ENCODE data around the gene METTL24. TPM values are rescaled to one million over a fixed set of nuclear protein-coding genes. Genes with fewer than 3 reads are reported as not detected.

METTL24 gene
- total RNA-seq, 1 donor from 2014 or later = 1.5 TPM

DNA sequence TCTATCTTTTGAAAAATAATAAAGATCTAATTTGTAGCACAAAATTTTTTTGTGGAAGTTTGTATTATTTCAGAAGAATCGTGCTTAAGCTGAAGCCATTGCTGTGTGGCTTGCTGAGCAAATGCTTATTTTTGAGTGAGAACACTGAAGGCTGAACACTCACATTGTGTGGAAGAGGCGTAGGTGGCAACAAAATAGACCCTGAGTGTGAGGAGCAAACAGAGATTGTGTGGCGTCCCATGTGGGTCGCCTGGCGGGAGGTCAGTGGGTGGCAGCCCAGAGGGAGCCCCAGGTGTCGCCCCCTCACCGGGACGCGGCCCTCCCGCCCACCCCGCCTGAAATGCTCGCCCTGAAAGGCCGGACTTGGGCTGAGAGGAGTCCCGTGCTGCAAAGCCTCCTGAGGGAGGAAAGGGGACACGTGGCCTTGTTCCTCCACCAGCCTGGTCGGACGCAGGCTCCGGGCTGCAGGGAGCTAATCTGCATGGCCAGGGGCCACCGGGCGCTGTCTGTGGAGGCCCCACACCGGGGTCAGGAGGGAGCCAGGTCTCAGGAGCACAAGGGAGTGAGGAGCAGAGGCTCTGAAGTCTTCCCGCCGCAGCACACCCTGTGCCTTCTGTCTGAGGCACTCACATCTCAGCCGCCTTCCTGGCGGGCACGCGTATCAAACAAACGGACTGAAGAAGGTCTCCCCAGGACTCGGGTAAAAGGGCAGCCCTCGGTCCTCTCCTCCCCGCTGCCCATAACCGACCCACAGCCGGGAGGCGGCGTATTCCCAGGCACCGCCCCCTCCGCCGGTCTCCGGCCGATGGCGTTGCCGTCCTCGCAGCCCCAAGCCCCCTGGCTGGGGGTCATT lies 41.3 kb upstream of the METTL24 start:
- Mint-ChIP-seq H3K4me3 (ENCODE audit: unreplicated experiment) (no peak overlapping the region), H3K36me3 (ENCODE audit: unreplicated experiment) (no peaks in the 10 kb centered on the region), H3K4me1 (ENCODE audit: low read depth, unreplicated experiment) (no peaks in the 10 kb centered on the region), H3K27me3 (ENCODE audit: unreplicated experiment) (peaks cover 1% of the 10 kb centered on the region), H3K27ac (ENCODE audit: unreplicated experiment) (no peak overlapping the region), H3K9me3 (ENCODE audit: unreplicated experiment) (peaks cover 3% of the 10 kb centered on the region)
- TF ChIP-seq, protein P1, sequence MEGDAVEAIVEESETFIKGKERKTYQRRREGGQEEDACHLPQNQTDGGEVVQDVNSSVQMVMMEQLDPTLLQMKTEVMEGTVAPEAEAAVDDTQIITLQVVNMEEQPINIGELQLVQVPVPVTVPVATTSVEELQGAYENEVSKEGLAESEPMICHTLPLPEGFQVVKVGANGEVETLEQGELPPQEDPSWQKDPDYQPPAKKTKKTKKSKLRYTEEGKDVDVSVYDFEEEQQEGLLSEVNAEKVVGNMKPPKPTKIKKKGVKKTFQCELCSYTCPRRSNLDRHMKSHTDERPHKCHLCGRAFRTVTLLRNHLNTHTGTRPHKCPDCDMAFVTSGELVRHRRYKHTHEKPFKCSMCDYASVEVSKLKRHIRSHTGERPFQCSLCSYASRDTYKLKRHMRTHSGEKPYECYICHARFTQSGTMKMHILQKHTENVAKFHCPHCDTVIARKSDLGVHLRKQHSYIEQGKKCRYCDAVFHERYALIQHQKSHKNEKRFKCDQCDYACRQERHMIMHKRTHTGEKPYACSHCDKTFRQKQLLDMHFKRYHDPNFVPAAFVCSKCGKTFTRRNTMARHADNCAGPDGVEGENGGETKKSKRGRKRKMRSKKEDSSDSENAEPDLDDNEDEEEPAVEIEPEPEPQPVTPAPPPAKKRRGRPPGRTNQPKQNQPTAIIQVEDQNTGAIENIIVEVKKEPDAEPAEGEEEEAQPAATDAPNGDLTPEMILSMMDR (IDR thresholded peaks at IDR 0.05; ENCODE audit: partially characterized antibody, unreplicated experiment) = no peak
- DNase-seq = no peak

DNA sequence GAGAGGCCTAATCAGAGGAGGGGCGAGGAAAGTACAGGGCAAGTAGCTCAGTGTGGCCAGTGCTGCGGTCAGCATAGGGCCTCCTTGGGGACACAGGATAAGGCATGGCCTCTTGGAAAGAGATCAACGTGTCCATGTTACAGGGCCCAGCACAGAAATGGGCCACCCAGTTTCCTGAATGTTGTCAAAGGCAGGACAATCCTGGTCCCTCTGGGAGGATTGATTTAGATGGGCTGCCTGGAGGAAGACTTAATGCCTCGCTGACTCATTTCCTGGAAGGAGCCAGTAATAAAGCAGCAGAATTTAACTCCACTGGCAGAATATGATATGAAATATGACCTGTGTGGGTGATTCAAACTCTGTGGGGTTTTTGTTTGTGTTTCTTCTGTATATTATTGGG lies 40.6 kb upstream of the METTL24 start:
- H3K27ac Mint-ChIP-seq (ENCODE audit: unreplicated experiment) = no peak overlapping the region

DNA sequence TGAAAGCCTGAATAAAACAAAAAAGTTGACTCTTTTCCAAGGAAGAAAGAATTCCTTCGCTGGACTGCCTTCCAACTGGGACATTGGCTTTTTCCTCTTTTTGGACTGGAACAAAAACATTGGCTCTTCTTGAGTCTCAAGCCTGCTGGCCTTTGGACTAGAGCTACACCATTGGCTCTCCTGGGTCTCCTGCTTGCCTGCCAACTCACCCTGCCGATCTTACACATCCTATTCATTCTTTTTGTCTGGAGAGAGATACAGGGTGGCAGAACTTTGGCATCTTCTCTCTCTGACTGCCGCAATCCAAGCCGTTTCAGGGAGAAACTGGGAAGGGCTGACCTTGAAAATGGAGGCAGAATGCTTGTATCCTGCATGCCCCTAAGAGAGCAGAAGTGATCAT lies 37.1 kb upstream of the METTL24 start:
- TF ChIP-seq, protein P1 (IDR thresholded peaks at IDR 0.05; ENCODE audit: partially characterized antibody, unreplicated experiment) = no peak
- no peak overlapping the region for H3K27ac Mint-ChIP-seq (ENCODE audit: unreplicated experiment)
- H3K27me3 Mint-ChIP-seq (ENCODE audit: unreplicated experiment) = peaks cover 1% of the 10 kb centered on the region
- H3K9me3 Mint-ChIP-seq (ENCODE audit: unreplicated experiment) = peaks cover 3% of the 10 kb centered on the region
- H3K4me3 Mint-ChIP-seq (ENCODE audit: unreplicated experiment) = no peak overlapping the region
- H3K4me1 Mint-ChIP-seq (ENCODE audit: low read depth, unreplicated experiment) = no peaks in the 10 kb centered on the region
- DNase-seq = no peak
- no peaks in the 10 kb centered on the region for H3K36me3 Mint-ChIP-seq (ENCODE audit: unreplicated experiment)

More for the DNA sequence above, 40.6 kb upstream of the METTL24 start:
- Mint-ChIP-seq H3K4me3 (ENCODE audit: unreplicated experiment) (no peak overlapping the region), H3K9me3 (ENCODE audit: unreplicated experiment) (peaks cover 3% of the 10 kb centered on the region), H3K27me3 (ENCODE audit: unreplicated experiment) (peaks cover 1% of the 10 kb centered on the region), H3K4me1 (ENCODE audit: low read depth, unreplicated experiment) (no peaks in the 10 kb centered on the region), H3K36me3 (ENCODE audit: unreplicated experiment) (no peaks in the 10 kb centered on the region)
- TF ChIP-seq, protein P1 (IDR thresholded peaks at IDR 0.05; ENCODE audit: partially characterized antibody, unreplicated experiment) = no peak
- no peak for DNase-seq

DNA sequence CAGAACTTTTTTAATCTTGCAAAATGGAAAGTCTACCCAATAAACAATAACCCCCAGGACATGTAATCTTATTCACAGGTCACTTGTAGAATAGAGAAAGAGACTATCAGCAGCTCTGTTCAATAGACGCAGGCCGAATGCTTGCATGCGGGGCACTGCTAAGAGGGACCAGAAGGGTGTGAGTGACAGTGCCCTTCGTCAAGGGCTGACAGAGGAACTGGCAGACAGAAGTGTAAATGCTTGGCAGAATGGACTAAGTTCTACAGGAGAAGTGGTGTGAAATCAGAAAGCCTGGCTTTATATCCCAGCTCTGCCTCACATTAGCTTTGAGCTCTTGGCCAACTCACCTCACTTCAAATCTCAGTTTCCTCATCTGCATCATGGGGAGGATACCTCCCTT lies 36.3 kb upstream of the METTL24 start:
- TF ChIP-seq, protein P1 (IDR thresholded peaks at IDR 0.05; ENCODE audit: partially characterized antibody, unreplicated experiment) = no peak
- Mint-ChIP-seq H3K27me3 (ENCODE audit: unreplicated experiment) (peaks cover 4% of the 10 kb centered on the region), H3K9me3 (ENCODE audit: unreplicated experiment) (peaks cover 3% of the 10 kb centered on the region), H3K36me3 (ENCODE audit: unreplicated experiment) (no peaks in the 10 kb centered on the region), H3K4me3 (ENCODE audit: unreplicated experiment) (no peak overlapping the region), H3K4me1 (ENCODE audit: low read depth, unreplicated experiment) (no peaks in the 10 kb centered on the region), H3K27ac (ENCODE audit: unreplicated experiment) (no peak overlapping the region)
- no peak for DNase-seq

DNA sequence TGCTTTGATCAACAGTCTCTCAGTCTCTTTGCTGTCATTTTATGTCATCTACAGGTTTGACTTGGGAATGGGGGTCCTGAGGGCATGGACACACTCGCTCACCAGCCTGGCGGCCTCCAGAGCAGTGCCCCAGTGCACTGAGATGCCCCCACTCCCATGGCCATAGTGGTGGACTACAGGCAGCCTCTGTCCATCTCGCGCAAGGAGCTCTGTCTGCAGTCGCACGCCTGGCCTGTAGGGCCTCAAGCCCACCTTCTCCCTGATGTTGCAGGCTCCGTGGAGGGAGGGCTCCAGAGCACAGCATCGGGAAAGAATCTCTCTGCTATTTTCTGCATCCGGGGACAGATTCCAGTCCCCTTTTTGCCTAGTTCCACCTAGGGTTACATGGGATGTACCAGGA lies 34.6 kb upstream of the METTL24 start:
- peaks cover 1% of the 10 kb centered on the region for H3K9me3 Mint-ChIP-seq (ENCODE audit: unreplicated experiment)
- H3K4me1 Mint-ChIP-seq (ENCODE audit: low read depth, unreplicated experiment) = no peaks in the 10 kb centered on the region
- DNase-seq = no peak
- TF ChIP-seq, protein P1 (IDR thresholded peaks at IDR 0.05; ENCODE audit: partially characterized antibody, unreplicated experiment) = no peak
- peaks cover 4% of the 10 kb centered on the region for H3K27me3 Mint-ChIP-seq (ENCODE audit: unreplicated experiment)
- no peak overlapping the region for H3K27ac Mint-ChIP-seq (ENCODE audit: unreplicated experiment)
- H3K36me3 Mint-ChIP-seq (ENCODE audit: unreplicated experiment) = no peaks in the 10 kb centered on the region
- no peak overlapping the region for H3K4me3 Mint-ChIP-seq (ENCODE audit: unreplicated experiment)
